BLaER1 treated with 17β-estradiol and CSF1 and Interleukin-3, amounts not matched to agents 10 nM and 100 nM (cell line): ENCODE results near the gene FAM168A.

Source experiments
- H3K27ac ChIP-seq, 11 experiments: shearing (Covaris generic); formaldehyde crosslinking; 2 replicates each; pipeline ENCODE4 v1.8.1; 2022
- H3K27me3 ChIP-seq, 11 experiments: shearing (Covaris generic); formaldehyde crosslinking; 2 replicates each; pipeline ENCODE4 v1.8.1; 2022
- H3K36me3 ChIP-seq, 11 experiments: shearing (Covaris generic); formaldehyde crosslinking; 2 replicates each; pipeline ENCODE4 v1.8.1; 2022
- H3K4me1 ChIP-seq, 10 experiments: shearing (Covaris generic); formaldehyde crosslinking; 2 replicates each; pipeline ENCODE4 v1.8.1; 2022
- H3K4me2 ChIP-seq, 11 experiments: shearing (Covaris generic); formaldehyde crosslinking; 2 replicates each; pipeline ENCODE4 v1.8.1; 2022
- H3K4me3 ChIP-seq, 10 experiments: shearing (Covaris generic); formaldehyde crosslinking; 2 replicates each; pipeline ENCODE4 v1.8.1; 2022
- H3K9ac ChIP-seq, 11 experiments: shearing (Covaris generic); formaldehyde crosslinking; 2 replicates each; pipeline ENCODE4 v1.8.1; 2022
- H3K9me3 ChIP-seq, 11 experiments: shearing (Covaris generic); formaldehyde crosslinking; replicated peaks in 1 of 11; 2 replicates each; pipeline ENCODE4 v1.8.1; 2022
- H4K20me1 ChIP-seq, 11 experiments: shearing (Covaris generic); formaldehyde crosslinking; 2 replicates each; pipeline ENCODE4 v1.8.1; 2022
- Cebpa-rat ChIP-seq, 11 experiments: shearing (Covaris generic); IDR thresholded peaks; 2 replicates each; pipeline ENCODE4 v1.8.1; 2022

Gene FAM168A

DNA sequence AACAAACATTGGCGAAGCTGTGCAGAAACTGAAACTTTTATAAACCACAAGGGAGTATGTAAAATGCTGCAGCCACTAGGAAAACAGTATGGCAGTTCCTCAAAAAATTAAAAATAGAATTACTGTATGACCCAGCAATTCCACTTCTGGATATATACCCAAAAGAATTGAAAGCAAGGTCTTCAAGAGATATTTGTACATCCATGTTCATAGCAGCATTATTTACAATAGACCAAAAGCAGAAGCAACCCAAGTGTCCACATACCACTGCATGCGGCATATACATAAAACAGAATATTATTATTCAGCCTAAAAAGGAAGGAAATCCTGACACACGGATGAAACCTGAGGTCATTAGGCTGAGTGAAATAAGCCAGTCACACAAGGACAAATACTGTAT, 135.9 kb downstream of the FAM168A start:
- H3K4me1 ChIP-seq = peaks cover 24 to 74% (median 43%) of the 10 kb centered on the region in 10 experiments
- H3K27me3 ChIP-seq = no peaks in the 10 kb centered on the region
- H3K9ac ChIP-seq = peak overlapping the region in 9 of 11 experiments; percentile 28 to 79 (median 71); a peak in 14 of 22 replicates
- H3K9me3 ChIP-seq = no peaks in the 10 kb centered on the region
- H3K27ac ChIP-seq = peak overlapping the region in 10 of 11 experiments; percentile 57 to 94 (median 82); a peak in 20 of 22 replicates
- peaks cover 0 to 21% (median 7%) of the 10 kb centered on the region in 11 experiments; a peak in 9 of 22 replicates for H3K36me3 ChIP-seq
- no peak for TF ChIP-seq Cebpa-rat (IDR thresholded peaks at IDR 0.05)
- peak overlapping the region in 5 of 10 experiments; percentile 22 to 41 (median 30); a peak in 6 of 20 replicates for H3K4me3 ChIP-seq
- peaks cover 0 to 2% (median 0%) of the 10 kb centered on the region in 11 experiments; a peak in 1 of 22 replicates for H4K20me1 ChIP-seq
- H3K4me2 ChIP-seq = peak overlapping the region; percentile 56 to 99 (median 82)

DNA sequence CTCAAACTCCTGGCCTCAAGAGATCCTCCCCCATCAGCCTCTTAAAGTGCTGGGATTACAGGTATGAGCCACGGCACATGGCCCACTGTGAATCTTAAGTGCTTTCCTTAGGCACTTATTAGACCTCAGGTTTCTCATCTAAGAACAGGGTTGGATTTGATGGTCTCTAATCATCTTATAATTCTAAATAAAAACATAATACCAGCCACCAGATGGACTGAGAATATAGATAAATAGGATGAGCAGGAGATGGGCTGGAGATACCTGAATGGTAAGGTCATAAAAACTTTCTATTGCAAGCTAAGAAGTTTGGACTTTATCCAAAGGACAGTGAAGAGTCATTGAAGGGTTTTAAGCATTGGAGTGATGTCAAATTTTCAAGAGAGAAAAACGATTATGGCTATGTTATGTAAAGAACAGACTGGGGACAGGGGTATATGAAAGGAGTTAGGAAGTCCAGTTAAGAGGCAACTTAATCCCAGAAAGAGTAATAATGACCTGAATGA, 136.5 kb downstream of the FAM168A start:
- Histone ChIP-seq H3K9ac (peak overlapping the region in 8 of 11 experiments; percentile 11 to 74 (median 70); a peak in 13 of 22 replicates), H3K36me3 (peaks cover 0 to 24% (median 11%) of the 10 kb centered on the region in 11 experiments; a peak in 9 of 22 replicates), H3K27ac (peak overlapping the region in 10 of 11 experiments; percentile 6 to 94 (median 82); a peak in 16 of 22 replicates), H3K4me3 (peak overlapping the region in 5 of 10 experiments; percentile 3 to 41 (median 33); a peak in 6 of 20 replicates), H3K9me3 (no peaks in the 10 kb centered on the region), H3K27me3 (no peaks in the 10 kb centered on the region), H4K20me1 (no peaks in the 10 kb centered on the region), H3K4me2 (peak overlapping the region; percentile 56 to 99 (median 82); a peak in 21 of 22 replicates), H3K4me1 (peaks cover 22 to 69% (median 40%) of the 10 kb centered on the region in 10 experiments)
- no peak for TF ChIP-seq Cebpa-rat (IDR thresholded peaks at IDR 0.05)

DNA sequence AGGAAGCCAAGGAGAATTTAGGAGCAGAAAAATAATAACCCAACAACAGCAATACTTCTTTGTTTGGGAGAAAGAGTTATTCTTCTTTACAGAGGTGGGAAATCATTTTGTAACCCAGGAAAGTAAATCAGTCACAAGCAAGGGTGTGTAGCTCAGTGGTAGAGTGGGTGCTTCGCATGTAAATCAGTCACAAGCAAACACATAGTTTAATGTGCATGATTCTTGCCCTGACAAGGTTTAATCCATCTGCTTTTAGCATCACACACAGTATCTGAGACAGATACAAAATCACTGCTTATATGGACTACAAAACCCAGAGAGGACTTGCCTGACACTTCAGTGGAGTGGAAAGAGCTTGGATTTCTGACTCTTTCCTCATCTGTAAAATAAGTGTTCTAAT, 139.7 kb downstream of the FAM168A start:
- Histone ChIP-seq H3K36me3 (peaks cover 0 to 30% (median 12%) of the 10 kb centered on the region in 11 experiments; a peak in 10 of 22 replicates), H4K20me1 (peaks cover 0 to 10% (median 0%) of the 10 kb centered on the region in 11 experiments; a peak in 2 of 22 replicates), H3K4me3 (no peak overlapping the region), H3K27ac (no peak overlapping the region), H3K9ac (no peak overlapping the region), H3K9me3 (no peaks in the 10 kb centered on the region), H3K4me1 (peaks cover 22 to 56% (median 37%) of the 10 kb centered on the region in 10 experiments), H3K4me2 (no peak overlapping the region), H3K27me3 (no peaks in the 10 kb centered on the region)
- TF ChIP-seq Cebpa-rat (IDR thresholded peaks at IDR 0.05) = no peak

DNA sequence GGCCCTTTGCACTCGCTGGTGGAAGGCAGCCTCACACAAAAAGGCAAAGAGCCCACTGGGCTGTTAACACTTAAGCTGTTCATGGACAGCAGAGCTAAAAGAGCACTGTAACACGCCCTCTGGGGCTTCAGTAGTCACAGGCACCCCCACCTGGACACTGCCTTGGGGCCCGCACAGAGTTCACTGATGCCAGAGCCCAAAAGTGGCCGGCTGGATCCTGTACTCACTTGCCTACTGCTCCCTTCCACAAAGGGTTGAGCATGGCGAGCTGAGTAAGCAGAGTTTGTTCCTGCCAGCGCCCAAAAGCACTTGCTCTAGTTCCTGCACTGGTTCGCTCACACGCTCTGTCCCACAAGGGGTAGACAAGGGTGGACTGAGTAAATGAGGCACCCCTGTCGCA, 142.9 kb downstream of the FAM168A start:
- Histone ChIP-seq H3K4me1 (peaks cover 5 to 27% (median 11%) of the 10 kb centered on the region in 10 experiments; a peak in 14 of 20 replicates), H3K9me3 (no peaks in the 10 kb centered on the region)
- no peak for TF ChIP-seq Cebpa-rat (IDR thresholded peaks at IDR 0.05)

DNA sequence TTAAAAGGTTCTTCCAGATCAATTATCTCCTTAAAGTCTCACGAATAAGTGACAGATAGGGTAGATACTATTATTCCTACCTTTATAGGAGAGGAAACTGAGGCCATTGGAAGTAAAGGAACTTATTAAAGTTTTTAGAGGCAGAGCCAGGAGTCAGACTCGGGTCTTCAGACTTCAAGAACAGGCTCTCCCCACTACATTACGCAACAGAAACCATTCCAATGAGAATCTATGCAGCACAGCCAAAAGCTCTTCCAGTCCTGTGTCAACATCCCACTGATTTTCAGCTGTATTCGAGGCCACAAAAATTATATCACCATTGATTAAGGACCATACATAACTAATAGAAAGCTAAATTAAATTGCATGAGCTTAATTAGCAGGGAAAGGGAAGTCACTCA, 144.3 kb downstream of the FAM168A start:
- Histone ChIP-seq H3K4me1 (peaks cover 0 to 13% (median 0%) of the 10 kb centered on the region in 10 experiments; a peak in 4 of 20 replicates), H3K4me2 (no peak overlapping the region), H3K9ac (no peak overlapping the region), H3K9me3 (no peaks in the 10 kb centered on the region), H3K4me3 (no peak overlapping the region), H4K20me1 (peaks cover 0 to 10% (median 0%) of the 10 kb centered on the region in 11 experiments; a peak in 2 of 22 replicates), H3K36me3 (peaks cover 12 to 54% (median 25%) of the 10 kb centered on the region in 11 experiments; a peak in 15 of 22 replicates), H3K27me3 (no peaks in the 10 kb centered on the region), H3K27ac (no peak overlapping the region)
- peak in 2 of 11 experiments; percentile 37 to 49; a peak in 1 of 22 replicates for TF ChIP-seq Cebpa-rat (IDR thresholded peaks at IDR 0.05)

More for the DNA sequence above, 142.9 kb downstream of the FAM168A start:
- Histone ChIP-seq H3K36me3 (peaks cover 7 to 42% (median 20%) of the 10 kb centered on the region in 11 experiments; a peak in 11 of 22 replicates), H4K20me1 (peaks cover 0 to 10% (median 0%) of the 10 kb centered on the region in 11 experiments; a peak in 2 of 22 replicates), H3K4me2 (peak overlapping the region in 1 of 11 experiments; percentile 13; a peak in 1 of 22 replicates), H3K4me3 (no peak overlapping the region), H3K9ac (no peak overlapping the region), H3K27me3 (no peaks in the 10 kb centered on the region), H3K27ac (no peak overlapping the region)

DNA sequence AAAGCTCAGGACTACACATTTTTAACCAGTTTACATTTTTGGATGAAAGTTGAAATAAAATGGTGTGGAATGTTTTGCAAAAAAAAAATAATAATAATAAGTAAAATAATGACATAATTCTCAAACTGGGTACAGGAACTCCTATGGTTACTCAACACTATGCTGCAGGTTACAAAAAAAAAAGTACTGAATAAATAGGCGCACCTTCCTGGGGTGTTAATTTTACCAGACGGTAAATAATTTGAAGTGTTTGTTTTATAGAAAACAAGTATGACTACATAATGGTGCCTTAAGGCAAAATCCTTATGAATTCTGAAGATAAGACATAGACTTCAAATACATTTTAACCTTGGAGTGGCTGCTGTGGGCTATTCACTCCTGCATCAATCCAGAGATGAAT, 145.2 kb downstream of the FAM168A start:
- Histone ChIP-seq H3K4me2 (no peak overlapping the region), H3K27me3 (no peaks in the 10 kb centered on the region), H3K4me3 (no peak overlapping the region), H3K27ac (no peak overlapping the region), H3K36me3 (peaks cover 12 to 60% (median 28%) of the 10 kb centered on the region in 11 experiments; a peak in 15 of 22 replicates), H4K20me1 (peaks cover 0 to 10% (median 0%) of the 10 kb centered on the region in 11 experiments; a peak in 2 of 22 replicates), H3K4me1 (peaks cover 0 to 8% (median 0%) of the 10 kb centered on the region in 10 experiments; a peak in 3 of 20 replicates), H3K9ac (no peak overlapping the region), H3K9me3 (no peaks in the 10 kb centered on the region)
- no peak for TF ChIP-seq Cebpa-rat (IDR thresholded peaks at IDR 0.05)

DNA sequence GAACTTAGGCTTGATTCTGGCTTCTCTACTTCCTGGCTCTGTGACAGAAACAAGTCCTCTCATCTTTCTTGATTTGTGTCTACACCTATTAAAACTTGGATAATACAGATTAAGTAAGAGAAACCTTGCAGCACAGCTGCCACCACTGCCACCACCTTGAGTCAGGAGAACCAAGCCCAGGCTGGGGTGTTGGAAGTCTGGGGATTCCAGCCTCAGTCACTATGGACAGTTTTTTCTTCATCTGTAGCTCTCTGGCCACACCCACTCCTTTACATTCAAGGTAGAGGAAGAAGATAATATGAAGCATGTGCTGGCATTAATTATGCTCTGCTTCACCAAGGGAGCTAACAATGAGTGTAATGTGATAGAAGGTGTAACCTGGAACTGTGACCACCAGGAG, 146.0 kb downstream of the FAM168A start:
- H3K4me3 ChIP-seq = no peak overlapping the region
- no peak overlapping the region for H3K9ac ChIP-seq
- H4K20me1 ChIP-seq = peaks cover 0 to 12% (median 0%) of the 10 kb centered on the region in 11 experiments; a peak in 2 of 22 replicates
- H3K4me1 ChIP-seq = peaks cover 0 to 8% (median 0%) of the 10 kb centered on the region in 10 experiments; a peak in 3 of 20 replicates
- H3K4me2 ChIP-seq = no peak overlapping the region
- TF ChIP-seq Cebpa-rat (IDR thresholded peaks at IDR 0.05) = no peak
- no peaks in the 10 kb centered on the region for H3K27me3 ChIP-seq
- H3K27ac ChIP-seq = no peak overlapping the region
- peaks cover 9 to 54% (median 22%) of the 10 kb centered on the region in 11 experiments; a peak in 15 of 22 replicates for H3K36me3 ChIP-seq
- no peaks in the 10 kb centered on the region for H3K9me3 ChIP-seq

DNA sequence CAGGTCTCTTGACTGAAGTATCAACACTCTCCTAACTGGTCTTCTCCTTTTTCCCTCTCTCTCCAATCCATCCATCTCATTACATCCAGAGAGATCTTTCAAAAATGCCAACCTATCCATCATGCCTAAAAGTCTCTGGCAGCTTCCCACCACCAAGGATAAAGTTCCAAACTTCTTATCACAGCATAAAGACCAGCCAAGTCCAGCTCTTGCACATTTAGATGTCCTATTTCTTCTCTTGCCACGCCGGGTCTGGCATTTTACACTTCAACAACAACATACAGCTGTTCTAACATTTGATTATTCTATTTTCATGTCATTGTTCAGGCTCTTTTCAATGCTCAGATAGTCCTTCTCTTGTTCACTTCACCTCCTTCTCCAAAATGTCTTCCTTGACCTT, 151.1 kb downstream of the FAM168A start:
- no peak overlapping the region for H3K27ac ChIP-seq
- H3K9me3 ChIP-seq = no peaks in the 10 kb centered on the region
- H3K36me3 ChIP-seq = peaks cover 0 to 35% (median 12%) of the 10 kb centered on the region in 11 experiments; a peak in 13 of 22 replicates
- H3K27me3 ChIP-seq = no peaks in the 10 kb centered on the region
- H3K9ac ChIP-seq = no peak overlapping the region
- peaks cover 0 to 16% (median 0%) of the 10 kb centered on the region in 10 experiments; a peak in 4 of 20 replicates for H3K4me1 ChIP-seq
- H3K4me2 ChIP-seq = peak overlapping the region in 3 of 11 experiments; percentile 13 to 17 (median 15); a peak in 2 of 22 replicates
- peaks cover 0 to 15% (median 0%) of the 10 kb centered on the region in 11 experiments; a peak in 2 of 22 replicates for H4K20me1 ChIP-seq
- no peak for TF ChIP-seq Cebpa-rat (IDR thresholded peaks at IDR 0.05)
- H3K4me3 ChIP-seq = no peak overlapping the region

DNA sequence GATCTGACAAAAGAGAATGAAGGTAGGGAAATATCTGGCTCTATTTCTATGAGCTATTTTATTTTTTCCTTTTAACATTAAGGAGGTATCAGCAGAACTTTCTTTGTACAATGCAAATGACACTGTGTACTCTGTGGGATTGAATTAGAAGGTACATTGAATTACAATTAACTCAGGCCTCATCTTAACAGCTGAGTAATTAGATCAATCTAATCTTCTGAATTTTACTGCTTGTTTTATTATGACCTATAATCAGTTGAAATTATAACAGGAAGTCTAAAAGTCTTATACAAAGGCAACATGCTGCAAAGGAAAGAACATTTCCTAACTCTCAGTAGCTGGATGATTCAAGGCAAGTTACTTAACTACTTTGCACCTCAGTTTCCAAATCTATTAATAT, 151.9 kb downstream of the FAM168A start:
- peaks cover 0 to 15% (median 0%) of the 10 kb centered on the region in 11 experiments; a peak in 2 of 22 replicates for H4K20me1 ChIP-seq
- H3K27ac ChIP-seq = no peak overlapping the region
- H3K4me3 ChIP-seq = no peak overlapping the region
- H3K4me2 ChIP-seq = peak overlapping the region in 2 of 11 experiments; percentile 15 to 17; a peak in 1 of 22 replicates
- peaks cover 0 to 35% (median 9%) of the 10 kb centered on the region in 11 experiments; a peak in 12 of 22 replicates for H3K36me3 ChIP-seq
- no peak for TF ChIP-seq Cebpa-rat (IDR thresholded peaks at IDR 0.05)
- H3K9ac ChIP-seq = no peak overlapping the region
- peaks cover 0 to 16% (median 0%) of the 10 kb centered on the region in 10 experiments; a peak in 4 of 20 replicates for H3K4me1 ChIP-seq
- H3K27me3 ChIP-seq = no peaks in the 10 kb centered on the region
- H3K9me3 ChIP-seq = no peaks in the 10 kb centered on the region
